SK-N-SH treated with all-trans-retinoic acid at 6 μM for 48 hours (cell line): Measurements from ENCODE around the gene MYO5B.

Experiments
- ATAC-seq: fragments of 200-7000 bp; cut with Tn5 transposase; 3 replicates; pipeline ENCODE4 v1.9.1; 2020; ENCODE audit warnings: mild to moderate bottlenecking, moderate library complexity
- ARNTL ChIP-seq: fragments of 450-650 bp; formaldehyde crosslinking; IDR thresholded peaks from 2 replicates; pipeline ENCODE4 v1.5.0; 2020; ENCODE audit warnings: low read depth, mild to moderate bottlenecking, moderate library complexity, borderline replicate concordance
- BACH2 ChIP-seq: fragments of 250-450 bp; sonication (Bioruptor Pico); IDR thresholded peaks from 2 replicates; pipeline ENCODE4 v1.9.0; 2021; ENCODE audit warnings: mild to moderate bottlenecking, borderline replicate concordance
- CREB5 ChIP-seq: fragments of 250-450 bp; sonication (Bioruptor Pico); IDR thresholded peaks from 2 replicates; pipeline ENCODE4 v1.5.1; 2020; ENCODE audit warnings: low read depth, mild to moderate bottlenecking, moderate library complexity
- ESRRG ChIP-seq: fragments of 250-450 bp; sonication (Bioruptor Pico); IDR thresholded peaks from 2 replicates; pipeline ENCODE4 v1.6.1; 2021; ENCODE audit warnings: mild to moderate bottlenecking
- ISL1 ChIP-seq: fragments of 250-450 bp; sonication (Bioruptor Pico); IDR thresholded peaks from 2 replicates; pipeline ENCODE4 v2.1.2; 2022; ENCODE audit warnings: mild to moderate bottlenecking, moderate library complexity
- OSR1 ChIP-seq: fragments of 250-450 bp; sonication (Bioruptor Pico); IDR thresholded peaks from 2 replicates; pipeline ENCODE4 v1.8.0; 2022; ENCODE audit warnings: moderate library complexity, mild to moderate bottlenecking, inconsistent platforms
- POU6F1 ChIP-seq: fragments of 250-450 bp; sonication (Bioruptor Pico); IDR thresholded peaks from 2 replicates; pipeline ENCODE4 v1.8.0; 2021; ENCODE audit warnings: low read depth, mild to moderate bottlenecking, moderate library complexity, borderline replicate concordance
- PPARA ChIP-seq: fragments of 250-450 bp; sonication (Bioruptor Pico); IDR thresholded peaks from 2 replicates; pipeline ENCODE4 v1.5.0; 2020; ENCODE audit warnings: mild to moderate bottlenecking, borderline replicate concordance
- RARB ChIP-seq: fragments of 250-450 bp; sonication (Bioruptor Pico); IDR thresholded peaks from 2 replicates; pipeline ENCODE4 v1.8.0; 2021; ENCODE audit warnings: mild to moderate bottlenecking, moderate library complexity
- SNAI2 ChIP-seq: fragments of 250-450 bp; sonication (Bioruptor Pico); IDR thresholded peaks from 2 replicates; pipeline ENCODE4 v1.5.0; 2020; ENCODE audit warnings: mild to moderate bottlenecking, moderate library complexity
- TCF4 ChIP-seq: fragments of 250-450 bp; sonication (Bioruptor Pico); IDR thresholded peaks from 2 replicates; pipeline ENCODE4 v1.8.0; 2021; ENCODE audit warnings: mild to moderate bottlenecking, moderate library complexity, borderline replicate concordance
- TOX ChIP-seq: fragments of 250-450 bp; sonication (Bioruptor Pico); IDR thresholded peaks from 2 replicates; pipeline ENCODE4 v1.8.0; 2021; ENCODE audit warnings: mild to moderate bottlenecking, moderate library complexity, borderline replicate concordance
- ZC3H10 ChIP-seq: fragments of 250-450 bp; sonication (Bioruptor Pico); IDR thresholded peaks from 2 replicates; pipeline ENCODE4 v1.5.1; 2021; ENCODE audit warnings: mild to moderate bottlenecking, moderate library complexity
- ZFP3 ChIP-seq: fragments of 250-450 bp; sonication (Bioruptor Pico); IDR thresholded peaks from 2 replicates; pipeline ENCODE4 v1.5.0; 2020; ENCODE audit warnings: mild to moderate bottlenecking, moderate library complexity
- ZNF565 ChIP-seq: fragments of 450-650 bp; formaldehyde crosslinking; conservative IDR thresholded peaks from 2 replicates; pipeline ENCODE4 v1.5.0; 2020; ENCODE audit warnings: low read depth, mild to moderate bottlenecking, moderate library complexity
- ZNF70 ChIP-seq: fragments of 450-650 bp; formaldehyde crosslinking; IDR thresholded peaks from 2 replicates; pipeline ENCODE4 v1.5.0; 2020; ENCODE audit warnings: mild to moderate bottlenecking, moderate library complexity
- ZNF8 ChIP-seq: fragments of 450-650 bp; formaldehyde crosslinking; IDR thresholded peaks from 2 replicates; pipeline ENCODE4 v1.5.0; 2020; ENCODE audit warnings: mild to moderate bottlenecking, moderate library complexity
- TF ChIP-seq, protein P1 (sequence below): fragments of 250-450 bp; sonication (Bioruptor Pico); IDR thresholded peaks from 2 replicates; pipeline ENCODE4 v1.5.0; 2020; ENCODE audit warnings: mild to moderate bottlenecking, moderate library complexity
- TF ChIP-seq, protein P2 (sequence below): fragments of 250-450 bp; sonication (Bioruptor Pico); IDR thresholded peaks from 2 replicates; pipeline ENCODE4 v1.8.0; 2020; ENCODE audit warnings: mild to moderate bottlenecking, moderate library complexity, borderline replicate concordance
- TF ChIP-seq, protein P3 (sequence below): fragments of 250-450 bp; sonication (Bioruptor Pico); IDR thresholded peaks from 2 replicates; pipeline ENCODE4 v1.5.1; 2021; ENCODE audit warnings: mild to moderate bottlenecking, moderate library complexity

Gene MYO5B

GRCh38 chr18:50060822-50061221 is 134.1 kb downstream of the MYO5B start (continued):
- TF ChIP-seq, protein P1, sequence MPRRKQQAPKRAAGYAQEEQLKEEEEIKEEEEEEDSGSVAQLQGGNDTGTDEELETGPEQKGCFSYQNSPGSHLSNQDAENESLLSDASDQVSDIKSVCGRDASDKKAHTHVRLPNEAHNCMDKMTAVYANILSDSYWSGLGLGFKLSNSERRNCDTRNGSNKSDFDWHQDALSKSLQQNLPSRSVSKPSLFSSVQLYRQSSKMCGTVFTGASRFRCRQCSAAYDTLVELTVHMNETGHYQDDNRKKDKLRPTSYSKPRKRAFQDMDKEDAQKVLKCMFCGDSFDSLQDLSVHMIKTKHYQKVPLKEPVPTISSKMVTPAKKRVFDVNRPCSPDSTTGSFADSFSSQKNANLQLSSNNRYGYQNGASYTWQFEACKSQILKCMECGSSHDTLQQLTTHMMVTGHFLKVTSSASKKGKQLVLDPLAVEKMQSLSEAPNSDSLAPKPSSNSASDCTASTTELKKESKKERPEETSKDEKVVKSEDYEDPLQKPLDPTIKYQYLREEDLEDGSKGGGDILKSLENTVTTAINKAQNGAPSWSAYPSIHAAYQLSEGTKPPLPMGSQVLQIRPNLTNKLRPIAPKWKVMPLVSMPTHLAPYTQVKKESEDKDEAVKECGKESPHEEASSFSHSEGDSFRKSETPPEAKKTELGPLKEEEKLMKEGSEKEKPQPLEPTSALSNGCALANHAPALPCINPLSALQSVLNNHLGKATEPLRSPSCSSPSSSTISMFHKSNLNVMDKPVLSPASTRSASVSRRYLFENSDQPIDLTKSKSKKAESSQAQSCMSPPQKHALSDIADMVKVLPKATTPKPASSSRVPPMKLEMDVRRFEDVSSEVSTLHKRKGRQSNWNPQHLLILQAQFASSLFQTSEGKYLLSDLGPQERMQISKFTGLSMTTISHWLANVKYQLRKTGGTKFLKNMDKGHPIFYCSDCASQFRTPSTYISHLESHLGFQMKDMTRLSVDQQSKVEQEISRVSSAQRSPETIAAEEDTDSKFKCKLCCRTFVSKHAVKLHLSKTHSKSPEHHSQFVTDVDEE (CRISPR knock-in tag): no peak
- TF ChIP-seq ZC3H10 (CRISPR knock-in tag) (no peak), POU6F1 (CRISPR knock-in tag) (no peak), ISL1 (no peak)

GRCh38 chr18:50058731-50059130 is 136.2 kb downstream of the MYO5B start:
- no peak for ATAC-seq
- TF ChIP-seq, protein P1 (CRISPR knock-in tag): no peak
- no peak for TF ChIP-seq TOX (CRISPR knock-in tag)
- TF ChIP-seq ZC3H10 (CRISPR knock-in tag): no peak
- TF ChIP-seq RARB: no peak
- TF ChIP-seq ZNF70: no peak
- no peak for TF ChIP-seq OSR1
- no peak for TF ChIP-seq SNAI2 (CRISPR knock-in tag)
- TF ChIP-seq PPARA (CRISPR knock-in tag): no peak
- TF ChIP-seq, protein P2, sequence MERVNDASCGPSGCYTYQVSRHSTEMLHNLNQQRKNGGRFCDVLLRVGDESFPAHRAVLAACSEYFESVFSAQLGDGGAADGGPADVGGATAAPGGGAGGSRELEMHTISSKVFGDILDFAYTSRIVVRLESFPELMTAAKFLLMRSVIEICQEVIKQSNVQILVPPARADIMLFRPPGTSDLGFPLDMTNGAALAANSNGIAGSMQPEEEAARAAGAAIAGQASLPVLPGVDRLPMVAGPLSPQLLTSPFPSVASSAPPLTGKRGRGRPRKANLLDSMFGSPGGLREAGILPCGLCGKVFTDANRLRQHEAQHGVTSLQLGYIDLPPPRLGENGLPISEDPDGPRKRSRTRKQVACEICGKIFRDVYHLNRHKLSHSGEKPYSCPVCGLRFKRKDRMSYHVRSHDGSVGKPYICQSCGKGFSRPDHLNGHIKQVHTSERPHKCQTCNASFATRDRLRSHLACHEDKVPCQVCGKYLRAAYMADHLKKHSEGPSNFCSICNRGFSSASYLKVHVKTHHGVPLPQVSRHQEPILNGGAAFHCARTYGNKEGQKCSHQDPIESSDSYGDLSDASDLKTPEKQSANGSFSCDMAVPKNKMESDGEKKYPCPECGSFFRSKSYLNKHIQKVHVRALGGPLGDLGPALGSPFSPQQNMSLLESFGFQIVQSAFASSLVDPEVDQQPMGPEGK (CRISPR knock-in tag): no peak
- TF ChIP-seq POU6F1 (CRISPR knock-in tag): no peak
- no peak for TF ChIP-seq TCF4 (CRISPR knock-in tag)

DNA sequence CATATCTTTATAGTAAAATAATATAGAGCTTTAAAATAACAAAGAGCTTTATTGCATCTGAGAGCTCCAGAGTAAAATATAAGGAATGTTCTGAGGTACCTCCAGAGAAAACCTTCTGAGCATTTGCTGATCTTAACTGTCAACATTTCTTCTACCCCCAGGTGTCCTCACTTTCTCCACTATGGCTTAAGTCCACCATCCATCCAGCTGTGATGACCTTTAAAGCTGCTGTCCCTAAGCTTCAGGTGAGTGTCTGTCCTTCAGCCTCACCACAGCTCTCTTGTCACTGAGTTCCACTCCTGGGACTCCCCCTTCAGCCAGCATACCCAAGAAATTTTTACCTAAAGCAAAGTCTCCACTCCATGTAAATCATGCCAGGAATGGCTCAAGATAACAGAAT is 137.9 kb downstream of the MYO5B start:
- no peak for TF ChIP-seq SNAI2 (CRISPR knock-in tag)
- TF ChIP-seq RARB: no peak
- no peak for TF ChIP-seq ZNF8 (CRISPR knock-in tag)
- TF ChIP-seq ARNTL (CRISPR knock-in tag): no peak
- no peak for TF ChIP-seq ISL1
- TF ChIP-seq ZC3H10 (CRISPR knock-in tag): no peak
- TF ChIP-seq ZNF565 (CRISPR knock-in tag): no peak
- TF ChIP-seq ZFP3 (CRISPR knock-in tag): no peak
- no peak for TF ChIP-seq ESRRG (CRISPR knock-in tag)
- no peak for TF ChIP-seq BACH2
- no peak for TF ChIP-seq PPARA (CRISPR knock-in tag)
- TF ChIP-seq, protein P2 (CRISPR knock-in tag): no peak
- TF ChIP-seq, protein P3, sequence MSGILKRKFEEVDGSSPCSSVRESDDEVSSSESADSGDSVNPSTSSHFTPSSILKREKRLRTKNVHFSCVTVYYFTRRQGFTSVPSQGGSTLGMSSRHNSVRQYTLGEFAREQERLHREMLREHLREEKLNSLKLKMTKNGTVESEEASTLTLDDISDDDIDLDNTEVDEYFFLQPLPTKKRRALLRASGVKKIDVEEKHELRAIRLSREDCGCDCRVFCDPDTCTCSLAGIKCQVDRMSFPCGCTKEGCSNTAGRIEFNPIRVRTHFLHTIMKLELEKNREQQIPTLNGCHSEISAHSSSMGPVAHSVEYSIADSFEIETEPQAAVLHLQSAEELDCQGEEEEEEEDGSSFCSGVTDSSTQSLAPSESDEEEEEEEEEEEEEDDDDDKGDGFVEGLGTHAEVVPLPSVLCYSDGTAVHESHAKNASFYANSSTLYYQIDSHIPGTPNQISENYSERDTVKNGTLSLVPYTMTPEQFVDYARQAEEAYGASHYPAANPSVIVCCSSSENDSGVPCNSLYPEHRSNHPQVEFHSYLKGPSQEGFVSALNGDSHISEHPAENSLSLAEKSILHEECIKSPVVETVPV (CRISPR knock-in tag): no peak
- TF ChIP-seq TCF4 (CRISPR knock-in tag): no peak
- no peak for TF ChIP-seq CREB5 (CRISPR knock-in tag)
- ATAC-seq: no peak
